ENCODE results near the gene SLC35A1. TPM values are rescaled to one million over a fixed set of nuclear protein-coding genes. Genes with fewer than 3 reads are reported as not detected.
"Not testable (repeated sequence)": the region's sequence is repeated elsewhere in the genome, so short reads cannot be mapped to it uniquely, and the experiment has no call there.

Gene SLC35A1
- 20.1 TPM for polyA plus RNA-seq

GRCh38 chr6:87472525-87473418, at the start of gene SLC35A1:
SLC35A1 (plus strand) TSS chr6:87472974; CDS start chr6:87473004, 30 bp downstream.
- Mint-ChIP-seq H3K36me3 (no peaks in the 10 kb centered on the region), H3K4me3 (peak within 1 kb of the TSS; percentile 91 to 100 (median 98)), H3K9me3 (no peaks in the 10 kb centered on the region), H3K27me3 (peaks cover 4% of the 10 kb centered on the region), H3K27ac (peak within 1 kb of the TSS; percentile 82 to 100 (median 99)), H3K4me1 (peaks cover 15 to 19% (median 19%) of the 10 kb centered on the region in 3 donors)

DNA sequence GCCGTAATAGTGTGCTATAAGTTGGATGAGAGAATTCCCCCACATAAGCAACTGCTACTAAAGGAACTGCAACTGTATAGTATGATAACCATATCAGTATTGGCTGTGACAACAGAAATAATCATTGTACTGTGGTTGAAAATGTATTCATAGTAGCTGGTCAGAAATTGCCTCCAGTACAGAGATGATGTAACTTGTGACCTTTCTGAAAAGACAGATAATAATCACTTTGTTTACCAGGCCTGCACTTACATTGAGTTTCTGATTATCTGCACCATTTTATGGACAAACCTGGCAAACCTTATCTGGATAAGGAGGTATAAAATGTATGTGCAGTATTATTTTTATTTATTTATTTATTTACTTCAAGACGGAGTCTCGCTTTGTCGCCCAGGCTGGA, 46.0 kb upstream of the SLC35A1 start:
- Mint-ChIP-seq H3K36me3 (no peaks in the 10 kb centered on the region), H3K4me1 (no peaks in the 10 kb centered on the region), H3K27me3 (peaks cover 4% of the 10 kb centered on the region), H3K4me3 (no peak overlapping the region), H3K27ac (no peak overlapping the region), H3K9me3 (no peaks in the 10 kb centered on the region)

- H3K9me3 Mint-ChIP-seq, result peaks cover 0 to 3% (median 0%) of the 10 kb centered on the region in 3 donors
- H3K4me3 Mint-ChIP-seq, result no peak overlapping the region
- H3K27me3 Mint-ChIP-seq, result peaks cover 5% of the 10 kb centered on the region
- no peaks in the 10 kb centered on the region for H3K36me3 Mint-ChIP-seq
- H3K27ac Mint-ChIP-seq, result no peak overlapping the region
- no peaks in the 10 kb centered on the region for H3K4me1 Mint-ChIP-seq
Measured at GRCh38 chr6:87430499-87430898, 42.3 kb upstream of the SLC35A1 start.

DNA sequence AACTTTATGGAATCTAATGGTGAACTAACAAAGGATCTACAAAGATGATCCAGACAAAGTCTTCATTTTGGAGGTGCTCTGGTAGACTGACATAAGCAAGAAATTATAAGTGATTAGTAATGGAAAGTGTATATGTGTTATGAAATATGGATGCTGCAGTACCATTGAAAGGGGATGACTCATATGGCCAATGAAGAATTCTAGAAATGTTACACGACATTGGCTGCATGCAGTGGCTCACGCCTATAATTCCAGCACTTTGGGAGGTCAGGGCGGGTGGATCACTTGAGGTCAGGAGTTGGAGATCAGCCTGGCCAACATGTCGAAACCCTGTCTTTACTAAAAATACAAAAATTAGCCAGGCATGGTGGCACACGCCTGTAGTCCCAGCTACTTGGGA, 41.5 kb upstream of the SLC35A1 start:
- H3K9me3 Mint-ChIP-seq, result peaks cover 0 to 3% (median 0%) of the 10 kb centered on the region in 3 donors
- H3K36me3 Mint-ChIP-seq, result no peaks in the 10 kb centered on the region
- H3K27me3 Mint-ChIP-seq, result peaks cover 5% of the 10 kb centered on the region
- H3K4me3 Mint-ChIP-seq, result no peak overlapping the region
- no peak overlapping the region for H3K27ac Mint-ChIP-seq
- H3K4me1 Mint-ChIP-seq, result no peaks in the 10 kb centered on the region

- Mint-ChIP-seq H3K4me3 (no peak overlapping the region), H3K4me1 (no peaks in the 10 kb centered on the region), H3K36me3 (no peaks in the 10 kb centered on the region), H3K9me3 (peaks cover 0 to 3% (median 1%) of the 10 kb centered on the region in 3 donors), H3K27ac (no peak overlapping the region), H3K27me3 (peaks cover 3% of the 10 kb centered on the region)
Measured at GRCh38 chr6:87436435-87436834, 36.3 kb upstream of the SLC35A1 start.

- Mint-ChIP-seq H3K9me3 (peaks cover 0 to 2% (median 0%) of the 10 kb centered on the region in 3 donors), H3K27me3 (peaks cover 6% of the 10 kb centered on the region), H3K4me1 (no peaks in the 10 kb centered on the region), H3K4me3 (no peak overlapping the region), H3K36me3 (peaks cover 2% of the 10 kb centered on the region), H3K27ac (no peak overlapping the region)
Measured at GRCh38 chr6:87441711-87442110, 31.1 kb upstream of the SLC35A1 start.

- no peak overlapping the region for H3K4me3 Mint-ChIP-seq
- H3K9me3 Mint-ChIP-seq, result peaks cover 0 to 2% (median 2%) of the 10 kb centered on the region in 3 donors
- peaks cover 2% of the 10 kb centered on the region for H3K36me3 Mint-ChIP-seq
Measured at GRCh38 chr6:87444362-87444761, 28.4 kb upstream of the SLC35A1 start.

GRCh38 chr6:87465051-87465450, 7.7 kb upstream of the SLC35A1 start:
- Mint-ChIP-seq H3K27me3 (peaks cover 8% of the 10 kb centered on the region), H3K9me3 (peaks cover 3 to 8% (median 4%) of the 10 kb centered on the region in 3 donors), H3K36me3 (no peaks in the 10 kb centered on the region), H3K4me3 (no peak overlapping the region), H3K27ac (no peak overlapping the region), H3K4me1 (no peaks in the 10 kb centered on the region)

More at GRCh38 chr6:87444362-87444761, 28.4 kb upstream of the SLC35A1 start:
- Mint-ChIP-seq H3K4me1 (no peaks in the 10 kb centered on the region), H3K27me3 (peaks cover 7% of the 10 kb centered on the region), H3K27ac (no peak overlapping the region)

DNA sequence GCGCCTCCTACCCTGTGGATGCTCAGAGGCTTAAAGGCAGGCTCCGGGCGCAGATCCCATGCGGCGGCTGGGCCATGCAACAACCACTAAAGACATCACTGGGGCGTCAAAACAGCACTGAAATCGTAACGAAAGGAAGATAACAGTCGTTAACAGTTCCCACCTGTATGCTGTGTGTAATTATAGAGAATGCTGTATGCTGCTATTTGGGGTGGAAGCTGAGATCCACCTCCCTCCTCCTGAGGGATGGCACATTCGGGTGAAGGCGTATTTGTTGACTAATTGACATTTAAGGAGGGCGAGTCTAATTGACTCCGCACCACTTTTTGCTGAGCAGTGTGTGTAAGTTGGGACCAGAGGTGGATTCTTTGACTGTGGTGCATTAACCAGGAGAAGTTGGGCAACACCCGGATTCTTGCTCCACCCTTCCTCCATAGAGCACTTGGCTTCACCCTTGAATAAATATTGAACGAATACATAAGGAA, 687 bp downstream of the SLC35A1 start:
- peaks cover 2% of the 10 kb centered on the region for H3K36me3 Mint-ChIP-seq
- H3K4me3 Mint-ChIP-seq, result peak overlapping the region; percentile 91 to 100 (median 98)
- no peaks in the 10 kb centered on the region for H3K9me3 Mint-ChIP-seq
- H3K27ac Mint-ChIP-seq, result peak overlapping the region; percentile 82 to 100 (median 99)
- H3K27me3 Mint-ChIP-seq, result peaks cover under 1% of the 10 kb centered on the region
- H3K4me1 Mint-ChIP-seq, result peaks cover 15 to 19% (median 19%) of the 10 kb centered on the region in 3 donors

- H3K36me3 Mint-ChIP-seq, result peaks cover 7% of the 10 kb centered on the region
- H3K27ac Mint-ChIP-seq, result no peak overlapping the region
- no peaks in the 10 kb centered on the region for H3K9me3 Mint-ChIP-seq
- peaks cover 0 to 1% (median 0%) of the 10 kb centered on the region in 3 donors for H3K4me1 Mint-ChIP-seq
- H3K4me3 Mint-ChIP-seq, result no peak overlapping the region
- no peaks in the 10 kb centered on the region for H3K27me3 Mint-ChIP-seq
Measured at GRCh38 chr6:87481931-87482330, 9.2 kb downstream of the SLC35A1 start.

GRCh38 chr6:87482366-87482765, 9.6 kb downstream of the SLC35A1 start:
- H3K4me3 Mint-ChIP-seq, result no peak overlapping the region
- H3K27me3 Mint-ChIP-seq, result no peaks in the 10 kb centered on the region
- H3K36me3 Mint-ChIP-seq, result peaks cover 7% of the 10 kb centered on the region
- H3K9me3 Mint-ChIP-seq, result no peaks in the 10 kb centered on the region
- H3K27ac Mint-ChIP-seq, result no peak overlapping the region
- H3K4me1 Mint-ChIP-seq, result peaks cover 0 to 1% (median 0%) of the 10 kb centered on the region in 3 donors

GRCh38 chr6:87483929-87484328, 11.2 kb downstream of the SLC35A1 start:
- H3K9me3 Mint-ChIP-seq, result no peaks in the 10 kb centered on the region
- H3K27ac Mint-ChIP-seq, result no peak overlapping the region
- H3K27me3 Mint-ChIP-seq, result no peaks in the 10 kb centered on the region
- peak overlapping the region in 1 of 4 donors; percentile 20 for H3K4me3 Mint-ChIP-seq
- H3K36me3 Mint-ChIP-seq, result peaks cover 6% of the 10 kb centered on the region
- H3K4me1 Mint-ChIP-seq, result peaks cover 0 to 1% (median 0%) of the 10 kb centered on the region in 3 donors

DNA sequence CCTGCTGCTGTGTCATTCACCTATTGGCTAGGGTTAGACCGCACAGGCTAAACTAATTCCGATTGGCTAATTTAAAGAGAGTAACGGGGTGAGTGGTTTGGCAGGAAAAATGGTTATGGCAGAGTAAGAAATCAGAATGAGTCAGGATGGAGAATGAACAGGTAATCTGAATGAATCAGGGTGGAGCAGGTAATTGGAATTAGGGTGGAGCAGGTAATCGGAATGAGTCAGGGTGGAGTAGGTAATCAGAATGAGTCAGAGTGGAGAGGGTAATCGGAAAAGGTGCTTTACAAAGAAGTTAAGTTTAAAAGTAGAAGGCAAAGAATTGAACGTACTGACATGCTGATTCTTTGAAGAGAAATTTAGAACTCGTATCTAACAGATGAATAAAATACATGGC, 11.7 kb downstream of the SLC35A1 start:
- Mint-ChIP-seq H3K4me1 (peaks cover 0 to 1% (median 0%) of the 10 kb centered on the region in 3 donors), H3K27ac (no peak overlapping the region), H3K4me3 (no peak overlapping the region), H3K27me3 (no peaks in the 10 kb centered on the region), H3K9me3 (no peaks in the 10 kb centered on the region), H3K36me3 (peaks cover 7% of the 10 kb centered on the region)

GRCh38 chr6:87487555-87487954, 14.8 kb downstream of the SLC35A1 start:
- no peaks in the 10 kb centered on the region for H3K27me3 Mint-ChIP-seq
- H3K4me1 Mint-ChIP-seq, result peaks cover 0 to 1% (median 0%) of the 10 kb centered on the region in 3 donors
- peaks cover 7% of the 10 kb centered on the region for H3K36me3 Mint-ChIP-seq
- H3K27ac Mint-ChIP-seq, result no peak overlapping the region
- no peaks in the 10 kb centered on the region for H3K9me3 Mint-ChIP-seq
- H3K4me3 Mint-ChIP-seq, result no peak overlapping the region

DNA sequence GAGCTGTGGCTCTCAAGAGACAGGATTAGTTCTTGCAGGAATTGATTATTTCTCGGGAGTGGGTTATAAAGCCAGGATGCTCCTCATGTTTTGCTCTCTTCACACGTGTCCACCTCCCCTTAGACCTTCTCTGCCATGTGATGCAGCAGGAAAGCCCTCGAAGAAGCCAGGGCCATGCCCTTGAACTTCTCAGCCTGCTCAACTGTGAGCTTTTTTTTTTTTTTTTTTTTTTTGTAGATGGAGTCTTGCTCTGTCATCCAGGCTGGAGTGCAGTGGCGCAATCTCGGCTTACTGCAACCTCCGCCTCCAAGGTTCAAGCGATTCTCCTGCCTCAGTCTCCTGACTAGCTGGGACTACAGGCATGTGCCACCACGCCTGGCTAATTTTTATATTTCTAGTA, 16.6 kb downstream of the SLC35A1 start:
- H3K4me1 Mint-ChIP-seq, H3K27me3 Mint-ChIP-seq, H3K9me3 Mint-ChIP-seq, H3K36me3 Mint-ChIP-seq, H3K4me3 Mint-ChIP-seq: not testable (repeated sequence)
- H3K27ac Mint-ChIP-seq, result peak overlapping the region in 1 of 3 donors; percentile 62
